ENCODE results near the gene CD36.

Gene CD36

GRCh38 chr7:80705130-80705781 lies 66.8 kb downstream of the CD36 start:
- no peak for DNase-seq (ENCODE audit: low read depth)

- DNase-seq (ENCODE audit: low read depth) = no peak
Observed at GRCh38 chr7:80707318-80707717, 68.9 kb downstream of the CD36 start.

- no peak for DNase-seq (ENCODE audit: low read depth)
Observed at GRCh38 chr7:80708123-80708522, 69.7 kb downstream of the CD36 start.

GRCh38 chr7:80711531-80711930 lies 73.1 kb downstream of the CD36 start:
- DNase-seq (ENCODE audit: low read depth) = no peak

- DNase-seq (ENCODE audit: low read depth) = no peak
Observed at GRCh38 chr7:80719261-80719660, 80.8 kb downstream of the CD36 start.

GRCh38 chr7:80720146-80720545 lies 81.7 kb downstream of the CD36 start:
- no peak for DNase-seq (ENCODE audit: low read depth)

- DNase-seq (ENCODE audit: low read depth) = no peak
Observed at GRCh38 chr7:80721883-80722615, 83.6 kb downstream of the CD36 start.

- no peak for DNase-seq (ENCODE audit: low read depth)
Observed at GRCh38 chr7:80722616-80723195, 84.3 kb downstream of the CD36 start.

GRCh38 chr7:80724249-80724871 lies 85.9 kb downstream of the CD36 start:
- DNase-seq (ENCODE audit: low read depth) = no peak

- no peak for DNase-seq (ENCODE audit: low read depth)
Observed at GRCh38 chr7:80725181-80725611, 86.8 kb downstream of the CD36 start.

Measured in activated T-cell treated with anti-CD3 and anti-CD28 coated beads for 24 hours (primary cell).